ENCODE data around the gene RAMP3. TPM values are rescaled to one million over a fixed set of nuclear protein-coding genes. Genes with fewer than 3 reads are reported as not detected.

Gene RAMP3
- total and polyA plus RNA-seq, 10 of the 15 experiments (the other 5 are each of a cell fraction or from before 2014, with no cell fraction given): not detected

DNA sequence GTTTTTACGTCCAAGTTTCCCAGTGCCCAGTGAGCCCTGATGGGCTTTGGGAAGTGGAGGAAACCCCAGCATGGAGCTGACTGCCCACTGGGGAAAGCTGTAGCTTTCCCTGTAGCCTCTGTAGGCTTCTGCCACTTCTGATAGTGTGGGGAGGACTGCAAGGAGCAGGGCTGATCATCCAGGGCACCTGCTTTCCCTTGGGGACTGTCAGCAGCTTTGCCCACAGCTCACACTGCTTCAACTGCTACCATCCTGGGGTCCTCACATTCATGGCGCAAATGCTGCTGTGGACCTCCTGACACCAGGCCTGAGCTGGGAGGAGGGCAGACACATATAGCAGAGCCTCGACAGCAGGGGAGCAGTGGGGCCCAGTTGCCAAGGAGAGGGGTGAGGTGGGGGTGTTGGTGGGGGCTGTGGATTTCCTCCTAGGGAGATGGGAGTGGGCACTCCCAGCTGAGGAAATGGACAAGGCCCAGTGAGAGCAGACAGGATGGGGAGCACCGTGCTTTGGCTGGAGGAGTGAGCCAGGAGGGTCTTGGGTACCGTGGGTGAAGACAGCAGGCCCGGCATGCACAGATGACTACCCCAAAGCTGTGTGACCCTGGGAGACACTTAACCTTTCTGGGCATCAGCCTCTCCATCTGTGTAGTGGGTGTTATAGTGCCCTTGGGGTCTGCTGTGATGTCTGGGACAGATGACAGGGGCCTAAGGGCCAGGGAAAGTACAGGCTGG lies 16.2 kb downstream of the RAMP3 start:
- ChIA-PET RAD21 (ENCODE audit: unreplicated experiment) (interaction anchor here (0.6 kb wide), 1 partner anchor 646 kb away, joined by 3 read pairs; no protein-coding TSS in a partner anchor), POLR2A (no interaction called here), SMC1A (ENCODE audit: uncharacterized antibody, unreplicated experiment) (no interaction called here), CTCF (interaction anchor here (1.5 kb wide), 1 partner anchor 13 kb away, joined by 3 read pairs; no protein-coding TSS in a partner anchor)
- no peak for DNase-seq (ENCODE audit: low read depth, low spot score)
- Histone ChIP-seq H3K79me2 (ENCODE audit: control insufficient read depth, insufficient read depth, low read length) (no peaks in the 10 kb centered on the region), H3K4me1 (ENCODE audit: control insufficient read depth, insufficient read depth, low read length) (no peaks in the 10 kb centered on the region), H3K9me3 (replicated peaks; ENCODE audit: control insufficient read depth, insufficient read depth, low read length) (no peaks in the 10 kb centered on the region), H3K36me3 (ENCODE audit: control insufficient read depth in 2 of 2, insufficient read depth in 2 of 2, low read length in 1 of 2) (no peaks in the 10 kb centered on the region), H2AFZ (ENCODE audit: control insufficient read depth, low read depth, low read length) (no peak overlapping the region), H3K27ac (ENCODE audit: control insufficient read depth, insufficient read depth) (no peak overlapping the region), H4K20me1 (ENCODE audit: control insufficient read depth, insufficient read depth) (no peaks in the 10 kb centered on the region), H3K4me2 (ENCODE audit: control insufficient read depth, insufficient read depth) (no peak overlapping the region), H3K9ac (ENCODE audit: control insufficient read depth, insufficient read depth, low read length) (no peak overlapping the region), H3K4me3 (no peak overlapping the region), H3K27me3 (replicated peaks in 1 of 2; ENCODE audit: control insufficient read depth in 2 of 2, insufficient read depth in 2 of 2, low read length in 1 of 2) (peaks cover 0 to 2% of the 10 kb centered on the region in 2 experiments; a peak in 1 of 4 replicates)
- 16% methylated on average over 6 of the region's 6 CpGs for WGBS (ENCODE audit: insufficient coverage, insufficient replicate concordance, low lambda C conversion rate, missing lambda C conversion rate)
- ATAC-seq: no peak
- BruUV-seq (replicated peaks): no TSS peak
- in situ Hi-C loops (cut with MboI) (loop anchor here (25.0 kb wide), 1 partner anchor 689 kb away; the partner anchor contains the start of gene CCDC201), intact Hi-C loops (cut with micrococcal nuclease; ENCODE audit: unreplicated experiment) (no loop called here)
- FAIRE-seq: no peak
- no peak for TF ChIP-seq RELB (IDR thresholded peaks at IDR 0.05; ENCODE audit: low read depth)
- TF ChIP-seq EED (IDR thresholded peaks at IDR 0.05; ENCODE audit: low read depth): no peak
- no peak for TF ChIP-seq NBN (IDR thresholded peaks at IDR 0.05)
- TF ChIP-seq, protein P1, sequence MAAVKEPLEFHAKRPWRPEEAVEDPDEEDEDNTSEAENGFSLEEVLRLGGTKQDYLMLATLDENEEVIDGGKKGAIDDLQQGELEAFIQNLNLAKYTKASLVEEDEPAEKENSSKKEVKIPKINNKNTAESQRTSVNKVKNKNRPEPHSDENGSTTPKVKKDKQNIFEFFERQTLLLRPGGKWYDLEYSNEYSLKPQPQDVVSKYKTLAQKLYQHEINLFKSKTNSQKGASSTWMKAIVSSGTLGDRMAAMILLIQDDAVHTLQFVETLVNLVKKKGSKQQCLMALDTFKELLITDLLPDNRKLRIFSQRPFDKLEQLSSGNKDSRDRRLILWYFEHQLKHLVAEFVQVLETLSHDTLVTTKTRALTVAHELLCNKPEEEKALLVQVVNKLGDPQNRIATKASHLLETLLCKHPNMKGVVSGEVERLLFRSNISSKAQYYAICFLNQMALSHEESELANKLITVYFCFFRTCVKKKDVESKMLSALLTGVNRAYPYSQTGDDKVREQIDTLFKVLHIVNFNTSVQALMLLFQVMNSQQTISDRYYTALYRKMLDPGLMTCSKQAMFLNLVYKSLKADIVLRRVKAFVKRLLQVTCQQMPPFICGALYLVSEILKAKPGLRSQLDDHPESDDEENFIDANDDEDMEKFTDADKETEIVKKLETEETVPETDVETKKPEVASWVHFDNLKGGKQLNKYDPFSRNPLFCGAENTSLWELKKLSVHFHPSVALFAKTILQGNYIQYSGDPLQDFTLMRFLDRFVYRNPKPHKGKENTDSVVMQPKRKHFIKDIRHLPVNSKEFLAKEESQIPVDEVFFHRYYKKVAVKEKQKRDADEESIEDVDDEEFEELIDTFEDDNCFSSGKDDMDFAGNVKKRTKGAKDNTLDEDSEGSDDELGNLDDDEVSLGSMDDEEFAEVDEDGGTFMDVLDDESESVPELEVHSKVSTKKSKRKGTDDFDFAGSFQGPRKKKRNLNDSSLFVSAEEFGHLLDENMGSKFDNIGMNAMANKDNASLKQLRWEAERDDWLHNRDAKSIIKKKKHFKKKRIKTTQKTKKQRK (IDR thresholded peaks at IDR 0.05; ENCODE audit: low read depth, low read length): no peak
- TF ChIP-seq TBL1XR1 (IDR thresholded peaks at IDR 0.05; ENCODE audit: low read depth, low read length): no peak
- no peak for TF ChIP-seq PML (IDR thresholded peaks at IDR 0.05; ENCODE audit: low read length)
- no peak for TF ChIP-seq SMC3 (IDR thresholded peaks at IDR 0.05; ENCODE audit: borderline replicate concordance, low read length)
- TF ChIP-seq CREM (IDR thresholded peaks at IDR 0.05; ENCODE audit: low read depth): no peak
- TF ChIP-seq NFYB (IDR thresholded peaks at IDR 0.05; ENCODE audit: insufficient read depth, low read depth, low read length): no peak
- no peak for TF ChIP-seq PAX5 (IDR thresholded peaks at IDR 0.05; ENCODE audit: borderline replicate concordance, low read depth, low read length)
- no peak for TF ChIP-seq RUNX3 (IDR thresholded peaks at IDR 0.05; ENCODE audit: low read length)
- TF ChIP-seq, protein P2, sequence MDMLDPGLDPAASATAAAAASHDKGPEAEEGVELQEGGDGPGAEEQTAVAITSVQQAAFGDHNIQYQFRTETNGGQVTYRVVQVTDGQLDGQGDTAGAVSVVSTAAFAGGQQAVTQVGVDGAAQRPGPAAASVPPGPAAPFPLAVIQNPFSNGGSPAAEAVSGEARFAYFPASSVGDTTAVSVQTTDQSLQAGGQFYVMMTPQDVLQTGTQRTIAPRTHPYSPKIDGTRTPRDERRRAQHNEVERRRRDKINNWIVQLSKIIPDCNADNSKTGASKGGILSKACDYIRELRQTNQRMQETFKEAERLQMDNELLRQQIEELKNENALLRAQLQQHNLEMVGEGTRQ (IDR thresholded peaks at IDR 0.05; ENCODE audit: borderline replicate concordance, low read depth, low read length): no peak
- TF ChIP-seq MTA2 (IDR thresholded peaks at IDR 0.05; ENCODE audit: low read depth): no peak
- no peak for TF ChIP-seq ESRRA (IDR thresholded peaks at IDR 0.05; ENCODE audit: low read length)
- TF ChIP-seq ZNF24 (IDR thresholded peaks at IDR 0.05): no peak

Measured in GM12878 (cell line).